Ramos (cell line): ENCODE results near the gene INO80B.
"Not testable (repeated sequence)": the region's sequence is repeated elsewhere in the genome, so short reads cannot be mapped to it uniquely, and the experiment has no call there.

ENCODE experiments used
- in situ Hi-C: fragments of 300-500 bp; cut with MboI; formaldehyde crosslinking; loops from one replicate; pipeline ENCODE4 v1.14.3; 2022; ENCODE audit warnings: low sequenced_read_pairs; ENCODE audit not compliant: unreplicated experiment

INO80B gene

DNA sequence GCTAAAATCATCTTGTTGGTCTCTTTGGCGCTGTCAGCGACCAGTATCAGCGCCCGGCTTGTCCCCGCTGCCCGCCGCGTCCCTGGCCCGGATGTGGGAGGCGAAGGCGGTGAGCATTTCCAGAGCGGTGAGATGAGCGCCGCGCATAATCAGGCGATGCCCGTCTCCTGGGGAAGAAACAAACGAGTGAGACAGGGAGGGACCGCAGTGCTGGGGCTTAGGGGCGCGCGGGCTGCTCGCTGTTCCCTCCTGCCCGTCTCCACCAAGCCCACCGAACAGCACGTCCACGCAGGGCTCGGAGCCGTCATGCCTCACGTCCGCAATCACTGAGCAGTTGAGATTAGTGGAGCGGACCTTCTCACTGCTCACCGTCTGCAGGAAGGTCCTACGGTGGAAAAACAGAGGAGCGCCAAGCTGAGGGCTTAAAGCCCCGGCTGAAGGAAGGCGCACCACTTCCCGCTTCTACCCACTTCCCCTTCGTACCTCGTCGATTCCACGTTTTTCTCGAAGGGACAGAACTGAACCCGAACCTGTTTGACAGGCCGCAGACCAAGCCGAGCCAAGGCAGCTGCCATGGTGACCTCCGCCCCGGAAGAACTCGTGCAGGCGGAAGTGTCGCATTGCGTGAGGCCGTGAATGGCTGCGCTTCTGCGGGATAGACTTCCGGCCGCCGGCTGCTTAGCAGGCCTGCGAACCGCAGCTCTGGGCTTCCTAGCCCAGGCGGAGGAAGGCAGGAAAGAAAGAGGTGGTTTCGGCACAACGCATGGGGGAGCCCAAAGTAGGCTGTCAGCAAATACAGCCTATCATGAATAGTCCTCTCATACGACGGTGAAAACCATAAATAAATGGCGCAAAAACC lies 17.4 kb downstream of the INO80B start, which contains the start of gene MRPL53:
MRPL53 (minus strand) TSS at position 595 of the 859 bp plus-strand sequence; CDS start at position 575, 20 bp downstream.
- in situ Hi-C loops, result no loop called here

DNA sequence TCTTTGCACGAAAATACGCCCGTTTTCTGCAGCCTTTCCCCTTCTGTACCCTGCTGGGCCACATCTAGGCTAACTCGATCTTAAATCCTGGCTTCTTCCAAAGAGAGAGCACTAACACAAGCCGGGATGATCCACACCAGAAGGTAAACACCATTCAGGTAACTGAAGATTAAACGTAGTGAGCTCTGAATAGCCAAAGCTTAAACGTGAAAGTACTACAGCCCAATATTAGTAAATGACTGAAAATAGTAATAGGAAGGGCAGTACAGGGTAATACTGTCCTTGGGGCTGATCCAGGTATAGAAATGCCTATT lies 18.0 kb downstream of the INO80B start:
- in situ Hi-C loops, result no loop called here

DNA sequence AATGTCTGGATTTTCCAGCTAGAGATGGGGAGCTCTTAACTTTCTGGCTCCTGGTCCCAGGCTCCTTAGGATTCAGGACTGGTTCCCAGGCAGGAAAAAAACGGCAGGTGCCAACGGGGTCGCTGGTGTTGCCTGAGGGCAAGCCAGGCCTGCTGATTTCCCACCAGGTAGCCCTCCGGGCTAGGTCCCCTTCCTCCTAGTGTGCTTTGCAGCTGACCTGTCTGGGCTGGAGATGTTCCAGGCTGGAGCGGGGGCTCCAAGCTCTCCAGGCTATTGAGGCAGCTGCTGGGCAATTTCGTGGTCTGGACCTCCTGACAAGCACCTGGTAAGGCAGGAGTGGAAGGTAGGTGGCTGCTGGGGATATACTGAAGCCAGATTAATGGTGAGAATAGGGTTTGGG lies 19.6 kb downstream of the INO80B start:
- in situ Hi-C loops, result no loop called here

DNA sequence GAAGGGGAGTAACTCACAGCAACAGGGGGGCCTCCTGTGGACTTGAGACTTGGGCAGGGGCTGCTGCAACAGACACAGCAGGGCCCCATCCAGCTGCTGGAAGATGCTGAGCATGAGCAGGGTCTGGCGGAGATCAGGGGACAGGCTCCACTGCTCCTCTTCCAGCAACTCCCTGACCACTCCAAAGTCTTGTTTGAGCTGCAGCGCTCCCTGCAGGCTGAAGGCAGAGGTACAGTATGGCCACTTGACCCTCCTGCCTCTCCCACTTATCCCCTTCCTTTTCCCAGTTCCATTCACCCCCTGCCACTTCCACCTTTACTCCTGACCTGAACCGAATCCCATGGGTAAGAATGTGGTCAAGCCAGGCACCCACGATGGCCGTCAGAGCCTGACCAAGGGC lies 20.0 kb downstream of the INO80B start:
- in situ Hi-C loops, result no loop called here

DNA sequence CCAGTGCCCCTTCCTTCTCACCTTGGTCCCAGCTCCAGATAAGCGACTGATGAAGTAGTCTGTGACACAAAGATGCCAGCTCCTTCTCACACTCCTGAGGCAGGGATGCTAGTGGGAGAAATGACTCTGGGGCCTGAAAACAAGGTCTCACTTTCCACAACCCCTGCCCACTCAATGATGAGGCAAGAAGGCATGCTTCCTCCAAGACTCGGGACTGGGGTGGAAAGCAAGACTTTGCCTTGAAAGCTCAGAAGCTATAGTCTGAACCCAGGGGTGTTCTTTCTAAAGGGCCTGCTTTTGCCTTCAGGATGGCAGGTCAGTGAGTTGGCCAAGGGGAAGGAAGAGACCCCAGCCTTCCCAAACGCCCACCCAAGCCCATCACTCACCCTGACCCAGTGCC lies 26.5 kb downstream of the INO80B start:
- in situ Hi-C loops, result no loop called here

DNA sequence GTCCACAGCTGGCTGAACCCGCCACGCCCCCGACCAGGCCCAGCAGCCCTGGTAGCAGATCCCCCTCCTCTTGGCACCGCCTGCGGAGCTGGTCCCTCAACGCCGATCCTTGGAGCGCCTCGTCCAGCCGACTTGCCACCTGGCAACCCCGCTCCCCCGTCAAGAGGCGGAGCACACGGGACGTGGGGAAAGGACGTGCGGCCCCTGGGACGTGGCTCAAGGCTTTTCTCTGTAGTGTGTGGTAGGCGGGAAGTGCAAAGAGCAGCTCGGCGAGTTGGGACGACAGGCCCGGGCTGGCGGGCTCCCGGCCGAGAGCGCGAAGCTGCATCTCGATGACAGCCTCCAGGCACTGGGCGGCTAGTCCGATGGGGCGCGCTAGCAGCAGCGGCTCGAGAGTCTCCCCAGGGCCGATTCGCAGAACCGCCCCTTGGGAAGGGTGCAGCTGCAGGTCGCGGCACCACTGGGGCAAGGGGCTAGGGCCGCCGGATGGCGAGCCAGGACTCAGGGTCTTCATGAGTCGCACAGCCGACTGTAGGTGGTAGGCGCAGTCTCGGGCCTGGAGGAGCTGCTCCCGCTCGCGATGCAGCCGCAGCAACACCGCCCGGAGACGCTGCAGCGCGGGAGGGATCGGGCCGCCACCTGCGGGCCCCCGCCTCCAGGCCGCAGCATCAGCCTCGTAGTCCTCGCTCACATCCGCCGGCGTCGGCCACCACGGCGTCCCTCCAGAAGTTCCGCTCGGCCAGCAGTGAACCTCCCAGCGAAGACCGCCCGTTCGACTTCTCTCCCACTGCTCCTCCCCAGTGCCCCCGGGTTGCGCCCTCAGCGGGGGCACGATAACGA lies 27.3 kb downstream of the INO80B start:
- in situ Hi-C loops, result no loop called here

DNA sequence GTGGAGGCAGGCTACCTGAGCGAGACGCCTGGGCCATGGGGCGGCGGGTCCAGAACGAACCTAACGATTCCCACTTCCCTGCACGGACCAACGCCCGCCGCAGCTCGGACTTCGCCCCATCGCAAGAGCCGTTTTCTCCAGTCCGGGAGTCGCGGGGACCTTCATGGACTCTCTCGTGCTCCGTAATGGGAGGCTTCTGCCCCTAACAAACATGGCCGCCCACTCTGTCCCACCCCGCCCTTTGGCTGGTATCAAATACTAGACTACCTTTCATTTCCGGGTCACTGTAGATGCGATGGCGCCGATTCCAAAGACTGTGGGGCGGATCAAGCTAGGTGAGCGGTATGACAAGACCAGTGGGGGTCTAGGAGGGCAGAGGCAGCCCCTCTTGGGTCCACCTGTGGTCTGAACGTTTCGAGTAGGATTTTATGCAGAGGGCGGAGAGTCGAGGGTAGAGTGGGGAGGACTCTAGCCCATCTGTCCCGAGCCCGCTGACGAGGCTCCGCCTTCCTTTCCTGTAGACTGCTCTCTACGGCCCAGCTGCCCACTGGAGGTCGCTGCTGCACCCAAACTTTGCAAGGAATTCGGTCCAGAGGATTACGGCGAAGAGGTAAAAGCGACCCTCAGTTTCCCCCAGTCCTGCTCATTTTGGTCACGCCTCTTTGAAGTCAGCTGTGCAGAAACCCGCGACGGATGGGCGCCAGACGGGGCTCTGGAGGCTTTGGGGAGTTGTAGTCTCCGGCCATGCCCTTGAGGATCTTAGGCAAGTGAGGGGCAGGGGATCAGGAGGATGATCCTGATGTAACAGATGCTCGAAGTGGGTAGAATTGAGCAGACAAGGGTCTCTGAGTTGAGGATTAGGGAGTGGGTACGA lies 28.2 kb downstream of the INO80B start, which contains the start of the genes CCDC142 and TTC31:
CCDC142 (minus strand) TSS at position 198 of the 874 bp plus-strand sequence; CDS start at position 37, 161 bp downstream.
TTC31 (plus strand) TSS at position 281 of the 874 bp plus-strand sequence; CDS start at position 296, 15 bp downstream.
- in situ Hi-C loops, result no loop called here

DNA sequence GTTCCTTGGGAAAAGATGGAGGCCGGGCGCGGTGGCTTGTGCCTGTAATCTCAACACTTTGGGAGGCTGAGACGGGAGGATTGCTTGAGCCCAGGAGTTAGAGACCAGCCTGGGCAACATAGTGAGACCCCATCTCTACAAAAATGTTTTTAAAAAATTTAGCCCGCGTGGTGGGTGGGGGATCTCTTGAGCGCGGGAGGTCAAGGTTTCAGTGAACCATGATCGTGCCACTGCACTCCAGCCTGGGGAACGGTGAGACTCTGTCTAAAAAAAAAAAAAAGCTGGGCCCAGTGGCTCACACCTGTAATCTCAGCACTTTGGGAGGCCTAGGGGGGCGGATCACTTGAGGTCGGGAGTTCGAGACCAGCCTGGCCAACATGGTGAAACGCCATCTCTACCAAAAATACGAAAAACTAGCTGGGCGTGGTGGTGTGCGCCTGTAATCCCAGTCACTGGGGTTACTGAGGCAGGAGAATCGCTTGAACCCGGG lies 28.8 kb downstream of the INO80B start:
- in situ Hi-C loops, result not testable (repeated sequence)

DNA sequence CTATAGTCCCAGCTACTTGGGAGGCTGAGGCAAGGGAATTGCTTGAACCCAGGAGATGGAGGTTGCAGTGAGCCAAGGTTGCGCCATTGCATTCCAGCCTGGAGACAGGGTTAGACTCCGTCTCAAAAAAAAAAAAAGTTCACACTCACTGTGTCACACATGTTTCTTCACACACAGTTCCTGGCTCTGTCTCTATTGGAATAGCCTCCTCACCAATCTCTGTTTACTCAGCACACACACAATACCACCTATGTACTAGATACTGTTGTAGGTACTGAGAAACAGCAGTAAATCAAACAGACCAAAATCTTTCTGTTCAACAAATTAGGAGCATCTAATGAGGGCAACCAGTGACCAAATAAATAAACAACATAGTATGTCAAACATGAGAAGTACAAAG lies 31.3 kb downstream of the INO80B start:
- in situ Hi-C loops, result no loop called here

DNA sequence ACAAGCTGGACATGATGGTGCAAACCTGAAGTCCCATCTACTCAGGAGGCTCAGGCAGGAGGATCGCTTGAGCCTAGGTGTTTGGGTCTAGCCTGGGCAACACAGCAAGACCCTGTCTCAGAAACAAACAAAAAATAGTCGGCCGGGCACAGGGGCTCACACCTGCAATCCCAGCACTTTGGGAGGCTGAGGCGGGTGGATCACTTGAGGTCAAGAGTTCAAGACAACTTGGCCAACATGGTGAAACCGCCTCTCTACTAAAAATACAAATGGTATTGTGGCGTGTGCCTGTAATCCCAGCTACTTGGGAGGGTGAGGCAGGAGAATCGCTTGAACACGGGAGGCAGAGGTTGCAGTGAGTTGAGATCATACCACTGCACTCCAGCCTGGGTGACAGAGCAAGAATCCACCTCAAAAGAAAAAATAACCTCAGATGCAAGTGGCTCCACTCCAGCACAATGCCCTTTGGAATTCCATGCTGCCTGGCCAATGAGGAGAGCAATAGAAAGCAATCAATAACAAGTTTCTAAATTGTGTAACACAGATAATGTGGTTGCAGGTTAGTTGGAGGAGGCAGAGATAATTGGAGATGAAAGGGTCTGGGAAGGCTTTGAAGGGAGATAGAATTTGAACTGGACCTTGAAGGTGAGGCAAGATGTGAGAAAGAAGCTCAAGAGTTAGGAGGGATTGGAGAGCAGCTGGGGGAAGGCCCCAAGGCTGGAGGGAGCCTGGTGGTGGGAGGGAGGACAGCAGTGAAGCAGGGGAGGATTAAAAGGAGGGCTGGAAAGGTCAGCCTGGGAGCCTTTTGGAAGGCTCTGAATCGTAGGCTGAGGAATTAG lies 34.0 kb downstream of the INO80B start:
- in situ Hi-C loops, result no loop called here

DNA sequence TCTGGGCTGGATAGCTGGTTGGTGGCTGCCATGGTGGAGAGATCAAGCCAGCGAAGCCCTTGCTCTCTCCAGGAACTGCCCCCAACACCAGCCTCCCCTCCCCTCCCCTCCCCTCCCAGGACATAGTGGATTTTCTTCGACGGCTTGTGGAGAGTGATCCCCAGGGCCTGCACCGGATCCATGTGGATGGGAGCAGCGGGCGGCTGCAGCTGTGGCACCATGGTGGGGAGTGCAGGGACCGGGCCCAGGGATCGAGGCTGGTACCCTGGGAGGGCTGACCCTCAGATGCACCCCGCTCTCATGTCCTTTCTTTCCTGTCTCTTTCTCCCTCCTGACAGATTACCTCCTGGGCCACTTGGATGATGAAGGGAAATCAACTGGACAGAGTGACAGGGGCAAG lies 35.0 kb downstream of the INO80B start:
- in situ Hi-C loops, result no loop called here

DNA sequence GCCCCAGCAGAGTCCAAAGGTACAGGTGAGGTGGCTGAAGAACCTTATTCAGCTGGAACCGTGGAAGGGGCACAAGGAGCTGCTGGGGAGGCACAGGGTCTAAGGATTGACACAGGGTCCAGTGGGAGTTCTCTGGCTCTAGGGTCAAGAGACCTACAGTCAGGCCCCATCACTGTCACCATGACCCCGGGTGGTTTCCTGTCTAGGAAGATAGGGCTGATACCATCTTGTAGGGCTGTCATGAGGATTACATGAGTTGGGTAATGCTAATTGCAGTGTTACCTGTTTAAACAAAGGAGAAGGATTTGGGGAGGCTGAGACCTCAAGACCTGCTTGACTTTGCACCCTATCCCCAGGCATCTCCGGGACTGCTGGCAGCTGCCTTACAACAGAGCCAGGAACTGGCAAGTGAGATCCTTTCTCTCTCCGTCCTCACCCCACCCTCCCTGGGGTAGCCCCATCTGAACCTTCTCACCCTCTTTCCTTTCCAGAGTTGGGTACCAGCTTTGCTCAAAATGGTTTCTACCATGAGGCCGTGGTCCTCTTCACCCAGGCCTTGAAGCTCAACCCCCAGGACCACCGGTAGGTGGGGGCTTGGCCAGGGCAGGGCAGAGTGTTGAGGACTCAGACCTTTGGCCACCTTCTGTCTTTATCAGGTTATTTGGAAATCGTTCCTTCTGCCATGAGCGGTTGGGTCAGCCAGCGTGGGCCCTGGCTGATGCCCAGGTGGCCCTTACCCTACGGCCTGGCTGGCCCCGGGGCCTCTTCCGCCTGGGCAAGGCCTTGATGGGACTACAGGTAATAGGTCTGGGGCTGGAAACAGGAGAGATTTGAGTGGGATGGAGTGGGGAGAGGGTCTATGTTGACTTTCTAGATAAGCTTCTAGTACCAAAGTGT lies 37.0 kb downstream of the INO80B start:
- in situ Hi-C loops, result no loop called here

DNA sequence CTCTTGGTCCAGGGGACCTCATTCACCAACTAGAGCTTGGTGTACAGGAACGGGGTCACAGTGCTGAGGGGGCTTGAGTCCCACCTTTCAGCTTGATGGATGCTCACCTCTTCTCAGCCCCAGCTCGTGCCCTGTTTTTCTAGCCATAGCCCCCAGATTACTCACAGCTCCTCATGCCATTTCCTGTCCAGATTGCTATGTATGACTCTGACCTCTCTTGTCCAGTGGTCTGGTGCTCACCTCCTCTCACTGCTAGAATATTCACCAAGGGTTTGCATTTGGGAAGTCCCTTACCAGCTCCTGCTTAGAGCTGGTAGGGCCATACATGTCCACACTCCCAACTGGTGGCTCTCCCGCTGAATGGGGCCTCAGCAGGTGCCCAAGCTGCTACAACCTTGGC lies 38.7 kb downstream of the INO80B start:
- in situ Hi-C loops, result no loop called here

DNA sequence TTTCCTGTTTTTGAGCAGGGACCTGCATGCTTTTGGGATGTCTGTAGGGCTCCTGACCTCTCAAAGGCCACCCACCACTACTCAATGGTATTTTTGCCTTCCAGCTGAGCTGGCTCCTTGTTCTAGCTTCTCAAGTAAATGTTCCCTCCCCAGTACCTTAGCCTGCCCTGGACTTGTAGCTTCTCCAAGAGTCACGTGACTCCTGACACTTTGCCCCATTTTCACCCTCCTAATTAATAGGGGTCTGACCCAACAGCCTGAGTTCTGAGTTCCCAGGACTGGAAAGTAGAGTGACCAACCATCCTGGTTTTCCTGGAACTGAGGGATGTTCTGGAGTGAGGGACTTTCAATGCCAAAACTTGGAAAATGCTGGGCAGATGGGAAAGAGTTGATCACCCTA lies 40.6 kb downstream of the INO80B start:
- in situ Hi-C loops, result no loop called here

DNA sequence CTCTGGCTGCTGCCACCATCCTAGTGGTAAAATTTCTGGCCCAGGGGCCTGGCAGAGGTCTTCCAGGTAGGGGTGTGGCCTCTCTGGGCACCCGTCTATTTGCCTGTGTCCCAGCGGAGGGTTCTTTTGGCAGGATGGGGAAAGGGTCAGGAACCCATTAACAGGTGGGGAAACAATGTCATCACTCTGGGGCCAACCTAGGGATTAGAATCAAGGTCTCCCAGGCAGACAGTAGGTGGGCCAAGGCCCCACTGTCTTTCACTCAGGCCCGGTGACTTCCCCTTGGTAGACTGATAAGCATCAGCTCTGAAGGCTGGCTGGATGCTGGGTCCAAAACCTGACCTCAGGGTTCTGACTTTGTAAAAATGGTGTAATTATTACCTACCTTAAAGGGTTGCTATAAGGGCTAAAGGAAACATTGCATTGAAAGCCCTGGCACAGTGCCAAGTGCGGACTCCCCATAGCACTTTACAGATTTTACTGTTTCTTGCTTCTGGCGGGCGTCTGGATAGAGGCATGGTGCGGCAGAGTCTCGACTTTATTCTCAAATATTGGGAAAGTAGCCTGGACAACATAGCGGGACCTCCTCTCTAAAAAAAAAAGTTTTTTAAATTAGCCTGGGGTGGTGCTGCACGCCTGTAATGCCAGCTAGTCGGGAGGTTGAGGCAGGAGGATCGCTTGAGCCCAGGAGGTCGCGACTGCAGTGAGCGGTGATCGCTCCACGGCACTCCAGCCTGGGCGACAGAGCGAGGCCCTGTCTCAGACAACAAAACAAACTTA lies 42.3 kb downstream of the INO80B start:
- in situ Hi-C loops, result no loop called here

DNA sequence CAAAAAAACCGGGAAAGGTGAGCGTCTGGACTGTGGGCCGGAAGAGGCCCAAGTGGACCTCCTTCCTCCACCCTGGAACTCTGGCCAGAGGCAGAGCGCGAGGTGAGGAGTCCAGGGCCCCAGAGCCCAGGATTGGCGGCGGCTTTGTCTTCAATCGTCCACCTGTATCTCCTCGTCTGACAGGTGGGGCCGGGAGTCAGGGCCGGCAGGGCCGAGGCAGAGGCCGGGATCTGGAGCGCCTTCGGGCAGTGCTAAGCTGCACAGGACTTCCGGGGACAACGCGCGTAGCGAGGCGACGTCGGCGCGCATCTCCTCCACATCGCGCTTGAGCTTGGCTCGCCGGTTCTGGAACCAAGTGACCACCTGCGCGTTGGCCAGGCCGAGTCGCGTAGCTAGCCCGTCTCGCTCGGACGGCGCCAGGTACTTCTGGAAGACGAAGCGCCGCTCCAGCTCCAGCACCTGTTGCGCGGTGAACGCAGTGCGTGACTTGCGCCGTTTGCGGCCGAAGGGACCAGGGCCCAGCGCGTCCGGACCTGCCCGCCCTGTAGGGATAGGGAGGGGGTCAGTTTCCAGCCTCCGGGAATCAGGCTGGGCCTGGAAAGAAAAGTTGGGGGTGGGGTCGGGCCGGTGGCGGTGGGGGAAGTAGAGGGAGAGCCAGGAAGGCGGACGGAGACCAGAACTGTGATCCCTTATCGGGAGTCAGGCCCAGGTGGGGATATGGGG lies 43.1 kb downstream of the INO80B start:
- in situ Hi-C loops, result no loop called here
